IPS DF 6.9 (cell line): ENCODE measurements around the gene AKT1.

Experiments used
- DNase-seq: peaks from one replicate; pipeline ENCODE4 v3.0.0-alpha.2; 2013; ENCODE audit warnings: low read depth, low spot score
- H3K27ac ChIP-seq: one replicate; pipeline ENCODE4 v1.5.1; 2013; ENCODE audit warnings: low read length, control low read depth
- H3K27me3 ChIP-seq: 2 replicates; pipeline ENCODE4 v1.6.1; 2013; ENCODE audit warnings: mild to moderate bottlenecking, low read length; ENCODE audit not compliant: control insufficient read depth, insufficient read depth
- H3K36me3 ChIP-seq: 2 replicates; pipeline ENCODE4 v1.6.1; 2013; ENCODE audit warnings: low read length; ENCODE audit not compliant: control insufficient read depth, insufficient read depth
- H3K4me1 ChIP-seq: 2 replicates; pipeline ENCODE4 v1.6.1; 2013; ENCODE audit warnings: low read length; ENCODE audit not compliant: control insufficient read depth, insufficient read depth
- H3K4me3 ChIP-seq: 2 replicates; pipeline ENCODE4 v1.5.1; 2013; ENCODE audit warnings: mild to moderate bottlenecking, low read length
- H3K9me3 ChIP-seq: 2 replicates; pipeline ENCODE4 v1.6.1; 2013; ENCODE audit warnings: low read length, inconsistent platforms; ENCODE audit not compliant: control insufficient read depth, insufficient read depth
- WGBS: extraction: QIAGEN DNeasy Blood & Tissue Kit; methylation state at CpG from one replicate; pipeline ENCODE4 v1.1.7; 2013; ENCODE audit warnings: mixed read lengths, missing lambda C conversion rate; ENCODE audit not compliant: insufficient read length, insufficient coverage; 5-methylcytosine and 5-hydroxymethylcytosine counted together

Gene AKT1

GRCh38 chr14:104804481-104805325 is 9.2 kb upstream of the AKT1 start:
- H3K27ac ChIP-seq: no peak overlapping the region
- no peak overlapping the region for H3K4me3 ChIP-seq
- 0 out of 2 replicates have a peak, but pooled peaks cover 1% of the 10 kb centered on the region for H3K4me1 ChIP-seq
- DNase-seq: no peak
- H3K36me3 ChIP-seq: no peaks in the 10 kb centered on the region; the same call in 1 of the 2 replicates
- peaks cover 14% of the 10 kb centered on the region for H3K27me3 ChIP-seq
- no CpG with 5 or more reads among the region's 18 CpGs for WGBS
- H3K9me3 ChIP-seq: no peaks in the 10 kb centered on the region

GRCh38 chr14:104803912-104804410 is 8.4 kb upstream of the AKT1 start:
- DNase-seq: no peak
- Histone ChIP-seq H3K4me1 (0 out of 2 replicates have a peak, but pooled peaks cover 1% of the 10 kb centered on the region), H3K27me3 (peaks cover 14% of the 10 kb centered on the region), H3K36me3 (no peaks in the 10 kb centered on the region; the same call in 1 of the 2 replicates), H3K9me3 (no peaks in the 10 kb centered on the region), H3K4me3 (no peak overlapping the region), H3K27ac (no peak overlapping the region)
- no CpG with 5 or more reads among the region's 15 CpGs for WGBS

- WGBS: no CpG with 5 or more reads among the region's 19 CpGs
- Histone ChIP-seq H3K27ac (no peak overlapping the region), H3K27me3 (peaks cover 15% of the 10 kb centered on the region), H3K4me1 (0 out of 2 replicates have a peak, but pooled peaks cover 1% of the 10 kb centered on the region), H3K9me3 (no peaks in the 10 kb centered on the region), H3K36me3 (no peaks in the 10 kb centered on the region; the same call in 1 of the 2 replicates), H3K4me3 (no peak overlapping the region)
- no peak for DNase-seq
These were observed 7.8 kb upstream of the AKT1 start for GRCh38 chr14:104803280-104803911.

- Histone ChIP-seq H3K4me3 (no peak overlapping the region), H3K4me1 (0 out of 2 replicates have a peak, but pooled peaks cover 1% of the 10 kb centered on the region), H3K9me3 (no peaks in the 10 kb centered on the region), H3K27me3 (peaks cover 18% of the 10 kb centered on the region), H3K36me3 (no peaks in the 10 kb centered on the region; the same call in 1 of the 2 replicates), H3K27ac (no peak overlapping the region)
- DNase-seq: no peak
- no CpG with 5 or more reads among the region's 20 CpGs for WGBS
These were observed 7.0 kb upstream of the AKT1 start for GRCh38 chr14:104802394-104803184.

- WGBS: no CpG with 5 or more reads among the region's 45 CpGs
- Histone ChIP-seq H3K9me3 (no peaks in the 10 kb centered on the region), H3K27me3 (peaks cover 19% of the 10 kb centered on the region), H3K36me3 (no peaks in the 10 kb centered on the region; the same call in 1 of the 2 replicates), H3K27ac (no peak overlapping the region), H3K4me3 (peak overlapping the region; percentile 78; the same call in 1 of the 2 replicates), H3K4me1 (peaks cover 7% of the 10 kb centered on the region; the same call in 1 of the 2 replicates)
- DNase-seq: no peak
These were observed 6.2 kb upstream of the AKT1 start for GRCh38 chr14:104801520-104802393.

- no CpG with 5 or more reads among the region's 105 CpGs for WGBS
- Histone ChIP-seq H3K4me3 (peak within 1 kb of the TSS; percentile 78), H3K36me3 (no peaks in the 10 kb centered on the region; the same call in 1 of the 2 replicates), H3K9me3 (no peaks in the 10 kb centered on the region), H3K27me3 (peaks cover 21% of the 10 kb centered on the region), H3K27ac (no peak within 1 kb of the TSS), H3K4me1 (peaks cover 12% of the 10 kb centered on the region)
- no peak for DNase-seq
These were observed 5.4 kb upstream of the AKT1 start, which contains the start of gene ZBTB42 for GRCh38 chr14:104800771-104801519. Gene ZBTB42, plus strand, starts transcription at chr14:104801101. Its CDS starts 97 bp downstream, at chr14:104801198.

GRCh38 chr14:104800015-104800770 is 4.6 kb upstream of the AKT1 start:
- Histone ChIP-seq H3K27me3 (peaks cover 21% of the 10 kb centered on the region), H3K9me3 (no peaks in the 10 kb centered on the region), H3K27ac (no peak overlapping the region), H3K4me1 (peaks cover 12% of the 10 kb centered on the region), H3K36me3 (no peaks in the 10 kb centered on the region; the same call in 1 of the 2 replicates), H3K4me3 (peak overlapping the region; percentile 78; the same call in 1 of the 2 replicates)
- no CpG with 5 or more reads among the region's 83 CpGs for WGBS
- no peak for DNase-seq

GRCh38 chr14:104799244-104800014 is 3.9 kb upstream of the AKT1 start:
- H3K27ac ChIP-seq: no peak overlapping the region
- H3K4me3 ChIP-seq: peak overlapping the region; percentile 78; the same call in 1 of the 2 replicates
- no peaks in the 10 kb centered on the region for H3K9me3 ChIP-seq
- WGBS: no CpG with 5 or more reads among the region's 21 CpGs
- DNase-seq: no peak
- H3K27me3 ChIP-seq: peaks cover 21% of the 10 kb centered on the region
- H3K4me1 ChIP-seq: peaks cover 12% of the 10 kb centered on the region
- no peaks in the 10 kb centered on the region; the same call in 1 of the 2 replicates for H3K36me3 ChIP-seq
